ENCODE results near the gene TCF7L2.

The TCF7L2 gene

DNA sequence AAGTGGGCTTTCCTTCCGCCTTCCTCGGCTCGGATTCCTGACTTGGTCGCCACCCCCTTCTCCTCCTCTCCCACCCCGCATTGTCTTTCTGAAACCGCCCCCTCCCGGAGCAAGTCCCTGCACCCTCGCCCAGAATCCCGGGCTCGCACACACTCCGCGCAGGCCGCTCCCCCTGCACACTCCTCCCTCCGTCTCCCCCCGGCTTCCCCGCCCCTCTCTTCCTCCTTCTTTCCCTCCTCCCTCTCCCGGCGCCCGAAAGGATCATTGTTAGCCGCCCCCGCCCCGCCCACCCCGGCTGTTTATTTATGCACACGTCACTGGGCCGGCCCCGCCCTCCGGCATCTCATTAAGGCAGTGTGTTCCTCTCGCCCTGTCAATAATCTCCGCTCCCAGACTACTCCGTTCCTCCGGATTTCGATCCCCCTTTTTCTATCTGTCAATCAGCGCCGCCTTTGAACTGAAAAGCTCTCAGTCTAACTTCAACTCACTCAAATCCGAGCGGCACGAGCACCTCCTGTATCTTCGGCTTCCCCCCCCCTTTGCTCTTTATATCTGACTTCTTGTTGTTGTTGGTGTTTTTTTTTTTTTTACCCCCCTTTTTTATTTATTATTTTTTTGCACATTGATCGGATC is at the start of gene TCF7L2:
TCF7L2 (plus strand) TSS at position 373 of the 633 bp plus-strand sequence. CDS start 510 bp downstream, outside the sequence.
- H3K36me3 ChIP-seq: no peaks in the 10 kb centered on the region
- H3K4me3 ChIP-seq (ENCODE audit: low read depth in 1 of 2, low read length in 1 of 2): peak within 1 kb of the TSS; percentile 66 to 94
- peaks cover 21% of the 10 kb centered on the region for H3K27me3 ChIP-seq
- H3K4me1 ChIP-seq (ENCODE audit: control insufficient read depth in 1 of 2, insufficient read depth in 1 of 2, low read depth in 1 of 2, low read length in 1 of 2): peaks cover 26 to 29% of the 10 kb centered on the region in 2 experiments
- no peaks in the 10 kb centered on the region for H3K9me3 ChIP-seq
- TF ChIP-seq, protein P1, sequence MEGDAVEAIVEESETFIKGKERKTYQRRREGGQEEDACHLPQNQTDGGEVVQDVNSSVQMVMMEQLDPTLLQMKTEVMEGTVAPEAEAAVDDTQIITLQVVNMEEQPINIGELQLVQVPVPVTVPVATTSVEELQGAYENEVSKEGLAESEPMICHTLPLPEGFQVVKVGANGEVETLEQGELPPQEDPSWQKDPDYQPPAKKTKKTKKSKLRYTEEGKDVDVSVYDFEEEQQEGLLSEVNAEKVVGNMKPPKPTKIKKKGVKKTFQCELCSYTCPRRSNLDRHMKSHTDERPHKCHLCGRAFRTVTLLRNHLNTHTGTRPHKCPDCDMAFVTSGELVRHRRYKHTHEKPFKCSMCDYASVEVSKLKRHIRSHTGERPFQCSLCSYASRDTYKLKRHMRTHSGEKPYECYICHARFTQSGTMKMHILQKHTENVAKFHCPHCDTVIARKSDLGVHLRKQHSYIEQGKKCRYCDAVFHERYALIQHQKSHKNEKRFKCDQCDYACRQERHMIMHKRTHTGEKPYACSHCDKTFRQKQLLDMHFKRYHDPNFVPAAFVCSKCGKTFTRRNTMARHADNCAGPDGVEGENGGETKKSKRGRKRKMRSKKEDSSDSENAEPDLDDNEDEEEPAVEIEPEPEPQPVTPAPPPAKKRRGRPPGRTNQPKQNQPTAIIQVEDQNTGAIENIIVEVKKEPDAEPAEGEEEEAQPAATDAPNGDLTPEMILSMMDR (IDR thresholded peaks at IDR 0.05): peak; percentile 28
- H3K27ac ChIP-seq: peak within 1 kb of the TSS; percentile 84

DNA sequence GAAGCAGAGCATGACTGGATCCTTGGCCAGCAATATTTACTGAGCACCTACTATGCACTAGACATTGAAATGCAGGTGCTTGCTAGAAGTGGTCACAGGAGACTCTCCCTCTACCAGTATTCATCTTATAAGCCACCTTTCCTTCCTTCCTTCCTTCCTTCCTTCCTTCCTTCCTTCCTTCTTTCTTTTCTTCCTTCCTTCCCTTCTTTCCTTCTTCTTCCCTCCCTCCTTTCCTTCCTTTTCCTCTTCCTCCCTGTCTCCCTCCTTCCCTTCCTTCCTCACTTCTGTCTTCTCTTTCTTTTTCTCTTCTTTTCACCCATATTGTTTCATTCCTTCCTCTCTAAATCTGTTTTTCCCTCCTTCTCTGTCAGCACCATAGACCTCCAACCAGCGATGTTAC is 47.3 kb upstream of the TCF7L2 start:
- H3K36me3 ChIP-seq: no peaks in the 10 kb centered on the region
- no peaks in the 10 kb centered on the region for H3K9me3 ChIP-seq
- H3K4me3 ChIP-seq (ENCODE audit: low read depth in 1 of 2, low read length in 1 of 2): no peak overlapping the region
- peaks cover 4% of the 10 kb centered on the region for H3K27me3 ChIP-seq
- no peaks in the 10 kb centered on the region for H3K4me1 ChIP-seq (ENCODE audit: control insufficient read depth in 1 of 2, insufficient read depth in 1 of 2, low read depth in 1 of 2, low read length in 1 of 2)
- TF ChIP-seq, protein P1 (IDR thresholded peaks at IDR 0.05): no peak
- no peak overlapping the region for H3K27ac ChIP-seq

DNA sequence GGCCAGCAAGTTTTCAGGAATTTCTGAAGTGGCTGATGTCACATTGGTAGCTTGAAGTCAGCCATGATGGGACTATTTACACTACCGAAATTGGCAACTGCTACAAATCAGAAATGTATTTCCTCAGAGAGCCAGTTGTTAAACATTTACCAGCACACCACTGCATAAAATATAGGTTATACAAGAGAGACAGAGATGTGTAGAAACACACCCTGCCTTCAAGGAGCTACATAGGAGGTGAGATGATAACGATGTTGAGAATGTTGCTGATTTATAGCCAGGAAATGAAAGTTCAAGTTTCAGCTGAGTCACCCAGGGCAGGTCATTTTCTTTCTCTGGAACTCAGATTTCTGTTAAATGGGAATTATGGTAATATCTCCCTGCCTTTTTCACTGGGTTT is 46.0 kb upstream of the TCF7L2 start:
- Histone ChIP-seq H3K27me3 (no peaks in the 10 kb centered on the region), H3K4me3 (ENCODE audit: low read depth in 1 of 2, low read length in 1 of 2) (no peak overlapping the region), H3K36me3 (no peaks in the 10 kb centered on the region), H3K4me1 (ENCODE audit: control insufficient read depth in 1 of 2, insufficient read depth in 1 of 2, low read depth in 1 of 2, low read length in 1 of 2) (no peaks in the 10 kb centered on the region), H3K27ac (no peak overlapping the region), H3K9me3 (no peaks in the 10 kb centered on the region)
- TF ChIP-seq, protein P1 (IDR thresholded peaks at IDR 0.05): no peak

DNA sequence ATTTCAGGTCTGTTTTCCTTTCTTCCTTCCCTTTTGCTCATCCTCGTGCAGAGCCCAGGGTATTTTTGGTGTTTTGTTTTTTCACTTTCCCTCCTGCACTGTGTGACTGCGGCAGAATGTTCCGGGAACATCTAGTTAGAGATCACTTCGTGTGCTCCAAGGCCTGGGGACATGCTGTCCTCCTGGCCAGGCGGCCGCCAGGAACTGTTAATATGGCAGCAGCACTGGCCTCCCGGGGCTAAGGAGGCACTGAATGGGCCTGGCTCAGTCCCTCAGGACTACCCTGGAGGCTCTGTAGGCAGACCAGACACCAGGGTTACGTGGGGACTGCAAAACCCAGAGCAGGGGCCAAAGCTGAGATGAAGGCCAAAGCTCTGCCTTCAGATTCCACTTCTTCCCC is 43.1 kb upstream of the TCF7L2 start:
- Histone ChIP-seq H3K4me3 (ENCODE audit: low read depth in 1 of 2, low read length in 1 of 2) (no peak overlapping the region), H3K27ac (no peak overlapping the region), H3K9me3 (no peaks in the 10 kb centered on the region), H3K27me3 (no peaks in the 10 kb centered on the region), H3K4me1 (ENCODE audit: control insufficient read depth in 1 of 2, insufficient read depth in 1 of 2, low read depth in 1 of 2, low read length in 1 of 2) (no peaks in the 10 kb centered on the region), H3K36me3 (no peaks in the 10 kb centered on the region)
- TF ChIP-seq, protein P1 (IDR thresholded peaks at IDR 0.05): no peak

DNA sequence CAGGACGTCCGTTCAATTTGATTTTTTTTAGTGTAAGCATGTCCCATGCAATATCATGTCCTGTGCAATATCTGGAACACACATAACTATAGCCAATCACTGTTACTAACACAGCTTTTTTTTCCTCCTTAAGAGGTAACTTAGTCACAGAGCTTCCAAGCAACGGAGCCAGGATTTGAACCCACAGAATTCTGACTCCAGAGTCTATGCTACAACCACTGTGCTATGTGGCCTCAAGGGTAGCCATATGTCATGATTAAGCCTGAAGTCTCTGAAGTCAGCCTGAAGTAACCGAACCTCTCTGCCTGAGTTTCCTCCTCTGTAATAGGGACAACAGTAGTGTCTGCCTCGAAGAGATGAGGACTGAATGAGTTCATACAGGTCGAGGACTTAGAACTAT is 42.2 kb upstream of the TCF7L2 start:
- Histone ChIP-seq H3K4me3 (ENCODE audit: low read depth in 1 of 2, low read length in 1 of 2) (no peak overlapping the region), H3K4me1 (ENCODE audit: control insufficient read depth in 1 of 2, insufficient read depth in 1 of 2, low read depth in 1 of 2, low read length in 1 of 2) (peaks cover 5 to 7% of the 10 kb centered on the region in 2 experiments), H3K27ac (no peak overlapping the region), H3K36me3 (no peaks in the 10 kb centered on the region), H3K9me3 (no peaks in the 10 kb centered on the region), H3K27me3 (no peaks in the 10 kb centered on the region)
- TF ChIP-seq, protein P1 (IDR thresholded peaks at IDR 0.05): no peak

All from neutrophil (primary cell).